Fibroblast of lung (primary cell): ENCODE measurements around the gene PGA5.
"Not testable (repeated sequence)": the region's sequence is repeated elsewhere in the genome, so short reads cannot be mapped to it uniquely, and the experiment has no call there.

Source experiments
- CTCF ChIP-seq, 2 donors: IDR thresholded peaks in 1 of 2; conservative IDR thresholded peaks in 1 of 2; 1 replicate in 1 of 2; 2 replicates in 1 of 2; pipeline ENCODE4 v1.5.1; 2011 to 2012; ENCODE audit warnings: low read length in 2 of 2, control low read depth in 1 of 2, inconsistent platforms in 1 of 2, low read depth in 1 of 2, mild to moderate bottlenecking in 1 of 2
- EZH2 ChIP-seq: IDR thresholded peaks from 2 replicates; pipeline ENCODE4 v1.5.1; 2012; ENCODE audit warnings: low read length, control low read depth, mild to moderate bottlenecking; ENCODE audit errors: missing control alignments

GRCh38 chr11:61207636-61208310 lies 33.2 kb upstream of the PGA5 start:
- TF ChIP-seq CTCF (conservative IDR thresholded peaks at IDR 0.05 in 1 of 2, IDR thresholded peaks at IDR 0.05 in 1 of 2; ENCODE audit: low read depth in 1 of 2, low read length in 2 of 2); EZH2: not testable (repeated sequence)
